GM18511 (cell line): ENCODE data around the gene GPR160.

Source experiments
- ATAC-seq: cut with Tn5 transposase; IDR thresholded peaks from one replicate; pipeline ENCODE4 v1.9.1; 2021; ENCODE audit warnings: mild to moderate bottlenecking, moderate library complexity; ENCODE audit not compliant: unreplicated experiment

Gene GPR160

DNA sequence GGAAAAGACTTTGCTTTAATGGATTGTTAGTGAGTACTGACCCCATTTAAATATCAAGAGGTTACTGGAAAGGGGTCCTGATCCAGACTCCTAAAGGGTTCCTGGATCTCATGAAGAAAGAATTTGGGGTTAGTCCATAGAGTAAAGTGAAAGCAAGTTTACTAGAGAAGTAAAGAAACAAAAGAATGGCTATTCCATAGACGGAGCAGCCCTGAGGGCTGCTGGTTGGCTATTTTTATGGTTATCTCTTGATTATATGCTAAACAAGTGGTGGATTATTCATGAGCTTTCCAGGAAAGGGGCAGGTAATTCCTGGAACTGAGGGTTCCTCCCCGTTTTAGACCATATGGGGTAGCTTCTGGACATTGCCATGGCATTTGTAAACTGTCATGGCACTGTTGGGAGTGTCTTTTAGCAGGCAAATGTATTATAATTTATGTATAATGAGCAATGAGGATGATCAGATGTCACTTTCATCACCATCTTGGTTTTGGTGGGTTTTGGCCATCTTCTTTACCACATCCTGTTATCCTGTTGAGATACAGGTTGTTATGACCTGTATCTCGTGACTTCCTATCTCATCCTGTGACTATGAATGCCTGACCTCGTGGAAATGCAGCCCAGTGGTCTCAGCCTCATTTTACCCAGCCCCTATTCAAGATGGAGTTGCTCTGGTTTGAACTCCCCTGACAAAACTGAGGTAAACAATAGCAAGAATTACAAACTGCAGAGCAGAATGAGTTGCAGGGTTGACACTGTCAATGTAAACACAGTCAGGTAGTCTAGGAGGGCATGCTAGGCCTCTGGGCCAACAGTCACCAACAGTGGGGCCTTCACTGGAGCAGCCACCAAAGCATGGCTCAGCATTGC is 10.3 kb upstream of the GPR160 start:
- no peak for ATAC-seq

DNA sequence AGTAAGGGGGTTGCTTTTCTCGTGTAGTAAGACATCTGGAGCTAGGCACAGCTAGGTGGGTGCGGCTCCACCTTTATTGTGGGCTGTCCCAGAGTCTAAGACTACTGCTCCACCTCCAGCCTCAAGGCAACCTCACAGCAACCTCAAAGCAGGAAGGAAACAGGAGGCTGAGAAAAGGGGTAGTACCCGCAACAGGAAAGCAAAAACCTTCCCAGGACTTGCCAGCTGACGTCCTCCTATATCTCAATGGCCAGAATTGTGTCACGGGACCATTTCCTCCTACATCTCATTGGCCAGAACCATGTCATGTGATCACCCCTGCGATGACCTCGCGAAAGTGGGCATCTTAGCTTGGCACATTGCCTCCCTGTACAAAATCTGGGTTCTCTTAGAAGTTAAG is 4.3 kb upstream of the GPR160 start:
- no peak for ATAC-seq

- ATAC-seq = peak; percentile 28
Observed at GRCh38 chr3:170038434-170039110, 777 bp downstream of the GPR160 start.

DNA sequence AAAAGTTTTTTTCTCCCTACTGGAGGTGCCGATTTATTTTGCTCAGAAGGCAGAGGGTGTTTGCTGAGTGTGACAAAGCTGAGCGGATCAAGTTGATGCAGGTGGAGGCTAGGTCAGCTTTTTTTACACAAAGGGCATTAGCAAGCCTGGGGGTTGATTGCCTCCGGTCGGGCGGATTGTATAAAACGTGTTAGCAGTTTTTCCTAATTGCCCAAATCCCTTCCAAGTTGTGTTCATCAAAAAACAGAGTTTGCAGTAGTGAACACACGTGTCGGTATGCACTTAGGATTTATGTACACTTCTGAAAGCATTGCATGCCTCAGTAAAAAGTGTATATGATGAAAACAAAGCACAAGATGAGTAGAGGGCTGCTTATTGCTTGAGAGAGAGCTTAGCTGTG is 2.6 kb downstream of the GPR160 start:
- no peak for ATAC-seq

- no peak for ATAC-seq
Observed at GRCh38 chr3:170043506-170043905, 5.7 kb downstream of the GPR160 start.

DNA sequence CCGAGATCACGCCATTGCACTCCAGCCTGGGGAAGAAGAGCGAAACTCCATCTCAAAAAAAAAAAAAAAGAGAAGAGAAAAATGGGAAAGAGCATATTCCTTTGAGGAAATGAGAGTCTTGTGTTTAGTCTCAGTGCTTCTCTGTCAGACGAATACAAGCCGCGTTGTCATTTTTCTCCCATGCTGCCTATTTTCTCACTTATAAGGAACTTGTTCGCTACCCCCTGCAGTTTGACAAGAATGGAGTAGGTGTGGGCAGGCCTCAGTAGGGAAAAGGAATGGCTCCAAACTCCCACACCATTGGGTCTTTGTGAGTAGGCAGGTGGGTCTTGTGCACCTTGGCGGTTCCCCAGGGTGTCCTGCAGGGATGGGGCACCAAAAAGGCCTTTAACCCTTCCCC is 6.5 kb downstream of the GPR160 start:
- no peak for ATAC-seq

GRCh38 chr3:170044795-170045244 is 7.0 kb downstream of the GPR160 start:
- ATAC-seq = peak; percentile 85

GRCh38 chr3:170046269-170047132 is 8.7 kb downstream of the GPR160 start:
- ATAC-seq = no peak

DNA sequence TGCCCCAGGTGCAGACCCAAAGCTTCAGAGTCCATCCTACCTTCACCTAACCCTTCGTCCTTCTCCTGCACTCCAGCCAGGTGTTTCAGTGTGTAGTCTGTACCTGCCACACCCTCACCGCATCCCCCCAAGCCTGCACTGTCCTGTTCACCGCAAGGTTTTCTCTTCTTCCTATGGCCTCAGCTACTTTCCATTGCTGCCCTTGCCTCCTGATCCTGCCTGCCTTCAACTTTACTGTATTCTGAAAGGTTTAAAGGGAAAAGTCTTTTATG is 9.3 kb downstream of the GPR160 start:
- no peak for ATAC-seq

DNA sequence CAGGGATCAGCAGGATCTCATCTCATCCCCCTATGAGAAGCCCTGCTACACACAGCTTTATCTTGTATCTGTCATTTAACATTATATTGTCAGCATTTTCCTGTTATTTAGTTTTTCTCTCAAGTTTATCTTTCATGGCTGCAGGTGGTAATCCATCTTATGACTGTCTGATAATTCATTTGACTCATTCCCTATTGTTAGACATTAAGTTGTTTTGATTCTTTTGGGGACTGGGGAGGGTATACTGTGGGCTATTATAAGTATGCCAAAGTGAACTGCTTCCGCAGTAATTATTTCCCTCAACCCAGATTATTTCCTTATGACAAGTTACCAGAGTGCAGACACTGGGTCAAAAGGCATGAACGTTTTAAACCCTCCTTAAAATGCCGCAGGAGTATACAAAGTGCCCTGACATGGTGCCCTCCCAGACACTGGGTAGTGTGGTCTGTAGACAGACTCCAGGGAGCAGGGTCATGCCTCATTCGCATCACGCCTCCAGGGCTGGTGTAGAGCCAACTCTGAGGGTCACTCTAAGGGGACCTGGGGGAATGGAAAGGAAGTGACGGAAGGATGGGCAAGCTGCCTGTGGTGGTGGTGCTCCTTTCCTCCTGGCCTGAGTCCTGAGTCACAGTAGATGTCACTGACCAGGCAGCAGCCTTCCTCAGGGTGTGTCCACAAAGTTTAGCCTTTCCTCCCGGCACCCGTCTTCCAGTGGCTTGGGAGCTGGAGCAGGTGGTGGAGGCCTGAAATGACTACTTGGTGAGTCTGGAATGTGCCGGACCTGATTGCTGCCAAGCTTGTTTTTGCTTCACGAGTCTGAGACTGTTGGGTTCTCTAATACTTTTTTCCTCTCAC is 11.6 kb downstream of the GPR160 start:
- no peak for ATAC-seq

DNA sequence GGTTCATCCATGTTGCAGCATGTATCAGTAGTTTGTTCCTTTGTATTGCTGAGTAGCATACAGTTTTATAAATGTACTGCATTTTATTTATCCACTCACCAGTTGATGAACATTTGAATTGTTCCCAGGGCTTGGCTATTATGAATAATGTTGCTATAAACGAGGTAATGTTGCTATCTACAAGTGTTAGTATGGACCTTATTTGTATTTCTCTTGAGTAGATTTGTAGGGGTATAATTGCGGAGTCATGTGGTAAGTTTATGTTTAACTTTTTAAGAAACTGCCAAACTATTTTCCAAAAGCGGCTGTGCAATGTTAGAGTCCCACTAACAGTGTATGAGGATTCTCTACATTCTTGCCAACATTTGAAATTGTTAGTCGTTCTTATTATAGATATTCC is 13.0 kb downstream of the GPR160 start:
- no peak for ATAC-seq

DNA sequence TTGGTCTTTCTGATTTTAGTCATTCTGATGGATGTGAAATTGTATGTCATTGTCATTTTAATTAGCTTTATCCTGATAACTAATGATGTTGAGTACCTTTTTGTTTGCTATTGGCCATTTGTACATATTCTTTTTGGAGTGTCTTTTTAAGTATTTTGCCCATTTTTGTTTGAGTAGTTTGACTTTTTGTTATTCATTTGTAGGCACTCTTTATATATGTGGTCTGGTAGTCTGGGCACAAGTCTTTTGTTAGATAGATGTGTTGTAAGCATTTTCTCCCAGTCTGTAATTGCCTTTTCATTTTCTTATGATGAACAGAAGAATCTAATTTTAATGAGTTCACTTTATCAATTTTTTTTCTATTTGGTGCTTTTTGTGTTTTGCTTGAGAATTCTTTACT is 14.6 kb downstream of the GPR160 start:
- no peak for ATAC-seq

GRCh38 chr3:170054204-170054603 is 16.4 kb downstream of the GPR160 start:
- no peak for ATAC-seq

DNA sequence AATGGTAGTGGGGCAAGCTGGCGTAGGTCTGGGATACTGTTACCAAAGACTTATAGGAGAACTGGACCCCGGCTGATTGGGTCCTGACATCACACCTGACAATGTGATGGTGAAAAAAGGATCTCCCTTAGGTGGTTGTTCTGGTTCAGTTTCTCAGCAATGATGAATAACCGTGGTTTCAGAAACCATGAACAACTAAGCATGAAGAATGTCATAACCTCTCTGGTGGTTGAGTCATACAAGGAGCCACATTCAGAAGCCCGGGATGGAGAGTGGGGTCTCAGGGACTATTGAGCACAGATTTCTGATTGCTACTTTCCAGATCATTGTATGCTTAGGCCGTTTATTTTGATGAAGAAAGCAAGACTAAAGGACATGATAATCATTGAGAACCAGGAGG is 17.4 kb downstream of the GPR160 start:
- peak; percentile 68 for ATAC-seq

- ATAC-seq = peak; percentile 91
Observed at GRCh38 chr3:170056710-170057454, 19.1 kb downstream of the GPR160 start.

DNA sequence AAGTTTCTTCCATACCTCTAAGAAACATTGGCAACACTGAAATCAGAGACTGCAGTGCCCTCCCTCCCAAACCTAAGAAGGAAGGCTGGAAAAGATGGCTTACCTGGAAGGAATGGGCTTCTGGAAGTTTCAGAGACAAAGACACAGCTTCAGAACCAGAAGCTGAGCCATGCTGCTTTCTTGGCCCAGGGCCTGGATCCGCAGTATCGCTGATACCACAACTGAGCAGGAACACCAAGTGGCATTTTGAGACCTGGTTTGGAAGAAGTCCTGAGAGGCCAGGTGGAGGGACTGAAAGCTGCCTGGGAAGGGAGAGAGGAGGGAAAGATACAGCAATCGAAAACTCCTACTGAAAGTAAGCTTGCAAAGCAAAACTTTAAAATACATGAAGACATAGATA is 19.8 kb downstream of the GPR160 start:
- ATAC-seq = no peak

DNA sequence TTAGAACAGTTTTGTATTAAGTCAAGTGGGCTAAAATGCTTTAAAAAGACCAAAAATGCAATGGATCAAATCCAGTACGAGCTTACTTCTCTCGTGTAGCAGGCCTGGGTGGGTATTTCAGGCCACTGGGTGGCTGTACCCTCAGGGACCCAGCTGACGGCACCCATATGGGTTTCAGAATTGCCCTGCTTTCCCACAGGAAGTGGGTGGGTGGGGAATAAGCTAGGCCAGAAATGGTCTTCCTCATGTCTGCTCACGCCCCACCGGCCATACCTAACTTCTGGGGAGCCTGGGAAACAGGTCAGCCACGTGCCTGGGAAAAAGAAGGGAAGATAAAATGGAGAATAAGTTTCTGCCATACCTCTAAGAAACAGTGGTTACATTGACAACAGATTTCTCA is 20.3 kb downstream of the GPR160 start:
- ATAC-seq = no peak

GRCh38 chr3:170059447-170059846 is 21.7 kb downstream of the GPR160 start:
- no peak for ATAC-seq

DNA sequence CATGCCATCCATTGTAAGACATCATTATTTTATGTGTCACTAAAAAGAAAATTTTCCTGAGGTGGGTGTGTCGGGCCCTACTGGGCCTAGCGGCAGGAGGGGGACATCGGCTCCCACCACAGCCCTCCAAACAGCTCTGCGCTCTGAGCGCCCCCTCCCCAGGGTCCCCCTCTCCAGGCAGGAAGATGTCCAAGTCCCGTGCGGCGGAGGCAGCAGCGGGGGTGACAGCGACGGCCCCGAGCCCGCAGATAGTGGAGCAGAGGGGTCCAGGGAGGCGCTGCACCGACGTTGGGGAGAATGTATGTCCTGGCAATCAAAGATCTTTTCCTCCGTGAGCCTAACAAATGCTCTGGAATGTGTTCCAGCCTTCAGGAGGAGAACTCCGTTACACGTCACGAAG is 24.3 kb downstream of the GPR160 start:
- ATAC-seq = no peak

DNA sequence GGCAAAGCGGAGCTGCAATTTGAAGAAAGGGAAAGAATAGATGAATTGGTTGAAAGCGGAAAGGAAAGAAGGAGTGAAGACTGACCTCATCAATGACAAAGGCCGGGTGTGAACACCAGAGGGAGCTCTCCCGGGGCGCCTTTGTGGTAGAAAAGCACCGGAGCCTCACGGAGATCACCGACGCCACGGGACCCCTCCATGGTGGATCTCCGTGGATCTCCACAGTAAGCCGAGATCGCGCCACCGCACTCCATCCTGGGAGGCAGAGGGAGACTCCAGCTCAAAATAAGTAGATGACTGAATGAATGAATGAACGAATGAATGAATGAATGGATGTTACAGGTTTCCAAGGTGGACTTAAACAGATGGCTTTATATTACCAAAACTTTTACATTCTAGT is 25.0 kb downstream of the GPR160 start:
- no peak for ATAC-seq
